Omental fat pad (tissue), 4 donors: ENCODE results near the gene MLC1. TPM values are rescaled to one million over a fixed set of nuclear protein-coding genes. Genes with fewer than 3 reads are reported as not detected.

Source experiments
- ATAC-seq: fragments of 150-250 bp; one replicate; pipeline ENCODE4 v1.9.1; 2016; ENCODE audit warnings: mild to moderate bottlenecking, moderate library complexity; ENCODE audit not compliant: low FRiP score
- DNase-seq: peaks from one replicate; pipeline ENCODE4 v3.0.0-alpha.2; 2019; ENCODE audit warnings: low spot score
- total RNA-seq, 4 donors: library from RNA; depleted of rRNA; stranded (reverse); fragments of >200 nt; gene quantifications; one replicate each; pipeline ENCODE4 v1.1.0, GENCODE V29; 2016
- TF ChIP-seq, protein P1 (sequence below), 3 donors: fragments of 450-650 bp; IDR thresholded peaks; one replicate each; pipeline ENCODE4 v1.5.1; 2016 to 2017; ENCODE audit warnings: antibody characterized with exemption in 3 of 3, mild to moderate bottlenecking in 3 of 3, moderate library complexity in 2 of 3

The MLC1 gene
- total RNA-seq, 4 donors from 2014 or later = 0.44 TPM; not detected in 3

DNA sequence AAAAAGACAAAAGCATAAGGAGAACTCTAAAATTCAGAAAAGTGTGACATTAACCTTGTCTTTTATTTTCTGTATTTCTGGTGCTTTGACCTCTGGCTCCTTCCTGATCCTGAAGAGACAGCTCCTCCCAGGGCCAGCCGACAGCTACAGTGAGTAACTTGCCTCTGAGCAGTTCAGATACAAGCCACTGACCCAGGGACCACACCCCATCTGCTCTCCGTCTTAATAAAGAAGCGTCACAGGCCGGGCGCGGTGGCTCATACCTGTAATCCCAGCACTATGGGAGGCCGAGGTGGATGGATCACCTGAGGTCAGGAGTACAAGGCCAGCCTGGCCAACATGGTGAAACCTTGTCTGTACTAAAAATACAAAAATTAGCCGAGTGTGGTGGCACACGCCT lies 6.5 kb downstream of the MLC1 start:
- TF ChIP-seq, protein P1, sequence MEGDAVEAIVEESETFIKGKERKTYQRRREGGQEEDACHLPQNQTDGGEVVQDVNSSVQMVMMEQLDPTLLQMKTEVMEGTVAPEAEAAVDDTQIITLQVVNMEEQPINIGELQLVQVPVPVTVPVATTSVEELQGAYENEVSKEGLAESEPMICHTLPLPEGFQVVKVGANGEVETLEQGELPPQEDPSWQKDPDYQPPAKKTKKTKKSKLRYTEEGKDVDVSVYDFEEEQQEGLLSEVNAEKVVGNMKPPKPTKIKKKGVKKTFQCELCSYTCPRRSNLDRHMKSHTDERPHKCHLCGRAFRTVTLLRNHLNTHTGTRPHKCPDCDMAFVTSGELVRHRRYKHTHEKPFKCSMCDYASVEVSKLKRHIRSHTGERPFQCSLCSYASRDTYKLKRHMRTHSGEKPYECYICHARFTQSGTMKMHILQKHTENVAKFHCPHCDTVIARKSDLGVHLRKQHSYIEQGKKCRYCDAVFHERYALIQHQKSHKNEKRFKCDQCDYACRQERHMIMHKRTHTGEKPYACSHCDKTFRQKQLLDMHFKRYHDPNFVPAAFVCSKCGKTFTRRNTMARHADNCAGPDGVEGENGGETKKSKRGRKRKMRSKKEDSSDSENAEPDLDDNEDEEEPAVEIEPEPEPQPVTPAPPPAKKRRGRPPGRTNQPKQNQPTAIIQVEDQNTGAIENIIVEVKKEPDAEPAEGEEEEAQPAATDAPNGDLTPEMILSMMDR (IDR thresholded peaks at IDR 0.05) = no peak
- no peak for DNase-seq
- ATAC-seq = no peak

DNA sequence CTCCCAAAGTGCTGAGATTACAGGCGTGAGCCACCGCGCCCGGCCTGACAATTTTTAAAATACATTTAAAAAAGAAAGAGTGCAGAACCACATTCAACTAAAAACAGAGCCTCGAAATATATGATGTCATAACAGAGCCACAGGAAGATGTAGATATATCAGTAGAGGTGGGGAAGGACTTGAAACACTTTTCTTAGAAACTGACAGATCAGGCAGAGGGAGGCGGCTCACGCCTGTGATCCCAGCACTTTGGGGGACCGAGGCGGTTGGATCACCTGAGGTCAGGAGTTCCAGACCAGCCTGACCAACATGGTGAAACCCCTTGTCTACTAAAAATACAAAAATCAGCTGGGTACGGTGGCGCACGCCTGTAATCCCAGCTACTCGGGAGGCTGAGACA lies 7.0 kb downstream of the MLC1 start:
- TF ChIP-seq, protein P1 (IDR thresholded peaks at IDR 0.05) = no peak
- DNase-seq = no peak

DNA sequence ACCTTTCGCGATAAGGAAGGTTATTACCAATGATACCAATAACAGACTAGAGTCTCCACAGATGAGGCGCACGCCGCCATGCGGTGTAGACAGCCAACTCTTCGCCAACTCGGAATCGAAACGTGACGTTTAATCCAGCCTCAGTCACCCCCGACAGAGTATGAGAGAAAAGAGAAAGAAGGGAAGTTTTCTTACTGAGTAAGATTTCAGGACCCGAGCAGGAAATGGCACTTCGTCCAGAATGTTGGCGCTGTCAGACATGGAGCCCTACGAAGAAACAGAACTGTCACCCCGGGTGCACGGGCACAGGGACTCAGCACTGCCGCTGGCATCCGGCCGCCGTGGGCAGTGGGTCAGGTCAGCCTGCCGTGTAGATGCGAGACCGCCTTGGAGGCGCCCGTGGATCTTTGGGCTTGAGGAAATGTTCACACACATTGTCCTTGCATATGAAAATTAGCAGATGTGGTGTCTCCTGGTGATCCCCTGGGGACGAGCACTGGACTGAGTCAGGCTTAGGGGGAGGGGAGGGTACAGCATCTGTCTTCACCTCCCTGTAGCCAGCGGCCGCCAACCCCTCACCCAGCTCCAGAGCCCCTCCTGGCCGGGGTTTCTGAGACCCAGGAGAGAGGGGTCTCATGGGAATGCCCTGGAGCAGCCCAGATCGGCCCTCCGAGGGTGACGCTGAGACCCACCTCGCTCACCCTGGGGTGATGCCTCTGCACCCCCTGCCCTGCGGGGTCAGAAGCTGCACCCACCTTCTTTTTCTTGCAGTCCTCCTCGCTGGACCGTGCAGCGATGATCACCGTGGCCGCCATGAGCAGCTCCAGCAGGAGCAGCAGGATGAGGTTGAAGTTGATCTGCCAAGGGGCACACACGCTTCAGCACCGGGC lies 8.3 kb downstream of the MLC1 start:
- ATAC-seq (no peak), DNase-seq (no peak)
- TF ChIP-seq, protein P1 (IDR thresholded peaks at IDR 0.05) = no peak

More for the DNA sequence above, 7.0 kb downstream of the MLC1 start:
- ATAC-seq = no peak

DNA sequence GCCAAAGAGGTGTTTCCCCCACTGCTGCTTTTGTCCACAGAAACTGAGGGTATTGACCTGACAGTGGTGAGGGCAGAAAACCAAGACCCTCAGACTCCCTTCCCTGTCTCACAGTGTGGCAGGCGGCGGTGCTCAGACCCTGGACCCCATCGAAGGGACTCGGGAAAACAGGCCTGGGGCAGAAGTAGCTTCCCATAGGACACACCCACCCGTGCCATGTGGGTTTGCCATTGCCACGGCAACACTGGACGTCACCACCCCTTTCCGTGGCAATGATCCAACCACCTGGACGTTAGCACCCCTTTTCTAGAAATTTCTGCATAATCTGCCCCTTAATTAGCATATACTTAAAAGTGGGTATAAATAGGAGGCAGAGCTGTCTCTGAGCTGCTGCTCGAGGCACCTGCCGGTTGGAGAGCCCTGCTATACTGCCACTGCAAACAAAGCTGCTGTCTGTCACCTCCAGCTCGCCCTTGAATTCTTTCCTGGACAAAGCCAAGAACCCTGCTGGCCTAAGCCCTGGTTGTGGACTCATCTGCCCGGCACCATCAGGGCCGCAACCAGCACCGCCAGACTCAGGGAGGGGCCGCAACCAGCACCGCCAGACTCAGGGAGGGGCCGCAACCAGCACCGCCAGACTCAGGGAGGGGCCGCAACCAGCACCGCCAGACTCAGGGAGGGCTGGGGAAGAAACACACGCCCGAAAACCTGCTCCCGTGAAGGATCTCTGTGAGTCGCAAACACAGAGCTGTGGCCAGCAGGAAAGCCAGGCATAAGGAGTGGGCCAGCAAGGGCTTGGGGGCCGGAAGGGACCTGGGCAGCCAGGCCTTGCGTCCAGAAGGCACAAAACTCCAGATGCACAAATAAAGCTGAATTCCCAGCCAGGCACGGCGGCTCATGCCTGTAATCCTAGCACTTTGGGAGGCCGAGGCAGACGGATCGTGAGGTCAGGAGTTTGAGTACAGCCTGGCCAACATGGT lies 10.4 kb downstream of the MLC1 start:
- ATAC-seq (no peak), DNase-seq (no peak)
- TF ChIP-seq, protein P1 (IDR thresholded peaks at IDR 0.05) = no peak

DNA sequence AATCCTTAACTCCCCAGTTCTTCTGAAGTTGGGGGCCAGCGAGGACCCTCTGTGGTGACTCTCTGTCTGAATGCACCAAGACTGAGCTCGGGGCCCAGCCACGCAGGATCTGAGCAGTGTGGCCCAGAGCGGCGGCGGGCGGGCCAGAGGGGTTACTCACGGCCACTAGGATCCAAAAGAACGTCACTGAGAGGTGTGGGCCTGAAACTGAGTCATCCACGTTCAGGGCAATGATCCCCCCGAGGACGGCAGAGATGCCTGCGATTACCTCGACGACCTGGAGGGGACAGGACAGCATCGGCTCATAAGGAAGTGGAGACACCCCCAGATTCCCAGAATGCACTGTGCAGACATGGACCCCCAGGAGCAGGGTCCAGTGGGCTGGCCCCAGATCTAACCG lies 11.2 kb downstream of the MLC1 start:
- DNase-seq = no peak
- TF ChIP-seq, protein P1 (IDR thresholded peaks at IDR 0.05) = no peak
- no peak for ATAC-seq

DNA sequence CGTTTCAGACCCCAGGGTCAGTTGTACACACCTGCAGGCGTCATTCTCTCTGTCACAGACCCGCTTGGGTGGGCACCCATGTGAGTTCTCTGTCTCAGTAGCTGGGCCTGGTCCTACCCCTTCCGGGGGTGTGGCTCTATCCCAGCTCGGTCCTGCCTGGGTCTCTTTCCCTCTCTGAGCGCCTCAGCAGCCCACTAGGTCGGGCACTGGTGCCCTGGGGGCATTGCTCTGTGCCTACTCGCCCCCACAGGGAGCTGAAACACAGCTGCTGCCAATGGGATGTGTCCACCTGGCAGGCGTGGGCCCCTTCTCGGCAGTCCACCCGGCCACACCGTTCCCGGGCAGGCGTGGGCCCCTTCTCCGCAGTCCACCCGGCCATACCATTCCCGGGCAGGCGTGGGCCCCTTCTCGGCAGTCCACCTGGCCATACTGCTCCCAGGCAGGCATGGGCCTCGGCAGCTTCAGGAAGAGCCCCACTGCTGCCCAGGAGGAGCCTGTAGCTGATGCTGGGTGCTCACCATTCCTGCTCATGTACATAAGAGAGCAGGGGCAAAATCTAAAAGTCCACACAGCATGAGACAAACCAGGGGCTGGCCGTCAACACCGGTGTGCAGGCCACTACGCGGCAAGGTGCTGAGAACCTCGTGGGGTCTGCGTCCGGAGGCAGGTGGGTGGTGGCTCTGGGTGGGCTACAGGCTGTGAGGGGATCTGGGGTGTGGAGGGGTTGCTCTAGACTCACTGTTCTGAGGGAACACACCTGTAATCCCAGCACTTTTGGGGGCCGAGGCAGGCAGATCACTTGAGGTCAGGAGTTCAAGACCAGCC lies 12.3 kb downstream of the MLC1 start:
- TF ChIP-seq, protein P1 (IDR thresholded peaks at IDR 0.05) = no peak
- ATAC-seq = no peak
- DNase-seq = no peak
